DOHH2 (cell line): ENCODE results near the gene CHD9.

Experiments
- CTCF ChIP-seq: fragments of 200-600 bp; sonication (generic); IDR thresholded peaks from one replicate; pipeline ENCODE4 v1.5.1; 2014; ENCODE audit warnings: antibody characterized with exemption, mild to moderate bottlenecking, low read depth, low read length; ENCODE audit not compliant: poor library complexity, severe bottlenecking
- EZH2phosphoT487 ChIP-seq: fragments of 200-600 bp; sonication (generic); IDR thresholded peaks from 2 replicates; pipeline ENCODE4 v1.6.1; 2017; ENCODE audit warnings: borderline replicate concordance, mild to moderate bottlenecking, antibody characterized with exemption, low read length, moderate library complexity, mixed read lengths

GRCh38 chr16:53058882-53059281, 4.1 kb downstream of the CHD9 start:
- TF ChIP-seq CTCF (no peak), EZH2phosphoT487 (no peak)
